Lung (tissue), 16 donors: ENCODE measurements around the gene ZNF675. TPM values are rescaled to one million over a fixed set of nuclear protein-coding genes. Genes with fewer than 3 reads are reported as not detected.
"Not testable (repeated sequence)": the region's sequence is repeated elsewhere in the genome, so short reads cannot be mapped to it uniquely, and the experiment has no call there.

Experiments
- ATAC-seq: fragments of 200-7000 bp; cut with Tn5 transposase; one replicate; pipeline ENCODE4 v1.9.1; 2020; ENCODE audit warnings: moderate number of reproducible peaks; ENCODE audit not compliant: insufficient read depth, low FRiP score
- DNase-seq, 3 donors: peaks; one replicate each; pipeline ENCODE4 v3.0.0-alpha.2; 2013 to 2017
- H3K27ac ChIP-seq, 2 donors: one replicate each; pipeline ENCODE4 v1.5.1; 2013; ENCODE audit warnings: mild to moderate bottlenecking in 2 of 2, moderate library complexity in 2 of 2, control low read depth in 1 of 2, inconsistent platforms in 1 of 2, low read depth in 1 of 2, low read length in 1 of 2
- H3K27me3 ChIP-seq, 3 donors: one replicate each; pipeline ENCODE4 v1.5.1; 2013; ENCODE audit warnings: low read length in 2 of 3; ENCODE audit not compliant: control insufficient read depth in 3 of 3, insufficient read depth in 3 of 3
- H3K36me3 ChIP-seq, 4 donors: one replicate each; pipeline ENCODE4 v1.5.1; 2013; ENCODE audit warnings: low read length in 4 of 4, mild to moderate bottlenecking in 1 of 4, moderate library complexity in 1 of 4; ENCODE audit not compliant: control insufficient read depth in 4 of 4, insufficient read depth in 4 of 4
- H3K4me1 ChIP-seq, 5 donors: one replicate each; pipeline ENCODE4 v1.5.1; 2013; ENCODE audit warnings: low read length in 5 of 5, mild to moderate bottlenecking in 2 of 5, moderate library complexity in 1 of 5; ENCODE audit not compliant: control insufficient read depth in 5 of 5, insufficient read depth in 5 of 5
- H3K4me3 ChIP-seq: one replicate; pipeline ENCODE4 v1.5.1; 2013; ENCODE audit warnings: mild to moderate bottlenecking, control low read depth, moderate library complexity
- H3K9ac ChIP-seq, 2 donors: one replicate each; pipeline ENCODE4 v1.5.1; 2013; ENCODE audit warnings: low read length in 2 of 2, control low read depth in 1 of 2; ENCODE audit not compliant: insufficient read depth in 1 of 2
- H3K9me3 ChIP-seq, 4 donors: one replicate each; pipeline ENCODE4 v1.5.1; 2013; ENCODE audit warnings: low read length in 3 of 4, mild to moderate bottlenecking in 1 of 4, moderate library complexity in 1 of 4; ENCODE audit not compliant: control insufficient read depth in 4 of 4, insufficient read depth in 3 of 4
- WGBS, 2 donors: extraction: QIAGEN DNeasy Blood & Tissue Kit; methylation state at CpG; one replicate each; pipeline ENCODE4 v1.1.7; 2013; 5-methylcytosine and 5-hydroxymethylcytosine counted together
- long read RNA-seq, 5 donors: transcript quantifications; one replicate each; lab custom pipeline, GENCODE V29; 2026
- polyA plus RNA-seq, 2 donors: library from polyadenylated mRNA; stranded (reverse); fragments of 200-250 nt; gene quantifications; one replicate each; pipeline ENCODE4 v1.2.1, GENCODE V29; 2013
- total RNA-seq, 2 donors: library from RNA; depleted of rRNA in 1 of 2; stranded (reverse); fragments of >200 nt in 1 of 2; gene quantifications; one replicate each; pipeline ENCODE4 v1.2.1, GENCODE V29; 2014 to 2021
- TF ChIP-seq, protein P1 (sequence below): IDR thresholded peaks from 2 replicates; pipeline ENCODE4 v1.5.1; 2012; ENCODE audit warnings: mild to moderate bottlenecking; ENCODE audit errors: control extremely low read depth, extremely low read depth
- donor health status: control.
- donor health status: control.
- donor health status: Bipolar disorder and iron deficiency.
- donor health status: healthy.
- donor health status: DM: yes; HTN: yes; CAD: no.

The ZNF675 gene
- total RNA-seq (10 to 100 TPM in 1 of 2 donors, 1 to 10 TPM in 1; 8.1 to 21.9 TPM), polyA plus RNA-seq (1 to 10 TPM; 3.0 to 3.7 TPM)
- long read RNA-seq, donor 1, full-length matches to known transcripts, result 8 of 15 reads
- long read RNA-seq, donor 1, partial matches to known transcripts, result 7 of 15 reads
- long read RNA-seq, donor 1, other reads (novel, unspliced or antisense), result 0 of 15 reads
- long read RNA-seq, donor 2, transcript ZNF675-201 (4 exons, 2,301 nt), result major isoform, 6 of 19 reads
- long read RNA-seq, donor 2, partial matches to known transcripts, result 11 of 19 reads
- long read RNA-seq, donor 2, other reads (novel, unspliced or antisense), result 0 of 19 reads
- long read RNA-seq, donor 3, full-length matches to known transcripts, result 7 of 2,039 reads
- long read RNA-seq, donor 3, partial matches to known transcripts, result 2,025 of 2,039 reads
- long read RNA-seq, donor 3, other reads (novel, unspliced or antisense), result 7 of 2,039 reads
- long read RNA-seq, donor 4, partial matches to known transcripts, result 2,512 of 2,513 reads
- long read RNA-seq, donor 4, other reads (novel, unspliced or antisense), result 0 of 2,513 reads
- long read RNA-seq, donor 5, full-length matches to known transcripts, result 15 of 15 reads
- long read RNA-seq, donor 5, partial matches to known transcripts, result 0 of 15 reads
- long read RNA-seq, donor 5, other reads (novel, unspliced or antisense), result 0 of 15 reads

DNA sequence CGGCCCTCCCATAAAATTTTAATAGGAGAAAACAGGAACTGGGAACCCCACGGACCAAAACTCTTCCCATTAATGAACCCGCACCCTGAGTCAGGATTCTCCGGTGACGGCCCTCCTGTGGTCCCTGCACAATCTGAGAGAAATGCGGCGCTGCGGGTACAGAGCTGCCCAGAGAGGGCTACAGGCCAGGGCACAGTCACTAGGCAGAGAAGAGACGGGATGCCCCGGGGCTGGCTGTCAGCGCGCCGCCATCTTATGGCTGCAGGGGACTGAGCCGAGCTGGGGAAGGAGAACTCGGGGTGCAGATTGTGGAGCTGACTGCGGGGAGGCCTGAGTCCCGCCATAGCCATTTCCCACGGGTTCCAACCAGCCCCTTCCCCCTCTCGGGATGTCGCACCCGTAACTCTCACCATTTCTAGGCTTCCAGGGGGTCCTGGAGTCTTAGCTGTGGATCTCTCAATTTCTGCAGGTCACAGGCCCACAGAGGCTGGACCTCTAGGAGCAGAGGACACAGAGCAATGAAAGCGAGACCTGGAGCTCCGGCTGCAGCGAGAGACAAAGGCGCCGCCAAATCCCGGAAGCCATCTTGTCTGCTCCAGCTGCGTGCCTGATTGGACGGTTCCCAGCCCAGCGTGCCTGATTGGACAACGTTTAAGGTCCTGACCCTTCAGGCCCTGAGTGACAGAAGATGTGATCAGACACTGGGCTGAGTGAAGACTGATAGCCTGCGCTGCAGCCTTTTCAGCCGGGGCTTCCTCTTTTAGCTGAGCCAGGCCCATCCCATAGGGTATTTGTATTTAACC is at the start of gene ZNF675:
TSS of gene ZNF675 (minus strand) at position 592 of the 803 bp plus-strand sequence. CDS start at position 413, 179 bp downstream.
- 0 to 1% methylated on average over 30 to 33 of the region's 33 CpGs for WGBS, 2 donors
- peak within 1 kb of the TSS; percentile 83 to 88 for H3K27ac ChIP-seq

DNA sequence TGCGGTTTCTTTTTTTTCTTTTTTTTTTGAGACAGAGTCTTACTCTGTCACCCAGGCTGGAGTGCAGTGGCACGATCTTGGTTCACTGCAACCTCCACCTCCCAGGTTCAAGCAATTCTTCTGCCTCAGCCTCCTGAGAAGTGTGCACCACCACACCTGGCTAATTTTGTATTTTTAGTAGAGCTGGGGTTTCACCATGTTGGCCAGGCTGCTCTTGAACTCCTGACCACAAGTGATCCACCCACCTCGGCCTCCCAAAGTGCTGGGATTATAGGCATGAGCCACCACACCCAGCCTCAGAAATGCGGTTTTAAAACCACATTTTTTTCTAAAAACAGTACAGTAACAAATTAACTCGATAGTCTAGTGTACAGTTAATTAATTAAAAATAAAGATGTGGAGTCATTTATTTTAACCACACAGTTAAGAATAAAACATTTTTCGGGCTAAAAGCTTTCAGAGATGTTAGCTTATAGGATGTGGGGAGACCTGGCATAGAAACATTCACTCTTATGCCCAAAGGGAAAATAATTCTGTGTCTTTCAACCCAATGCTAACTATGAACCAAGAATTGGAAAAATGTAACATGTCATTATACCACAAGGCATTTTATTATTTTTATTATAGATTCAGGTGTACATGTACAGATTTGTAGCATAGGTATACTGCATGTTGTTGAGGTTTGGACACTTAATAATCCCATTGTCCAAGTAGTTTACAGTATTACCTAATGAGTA is 43.9 kb upstream of the ZNF675 start:
- H3K27me3 ChIP-seq, H3K36me3 ChIP-seq, H3K9ac ChIP-seq, DNase-seq, H3K4me1 ChIP-seq, H3K4me3 ChIP-seq, H3K27ac ChIP-seq, H3K9me3 ChIP-seq, ATAC-seq: not testable (repeated sequence)
- 89 to 90% methylated on average over 6 of the region's 6 CpGs for WGBS, 2 donors

More for the DNA sequence above, at the start of gene ZNF675:
- H3K27me3 ChIP-seq, result no peaks in the 10 kb centered on the region
- DNase-seq (peak; percentile 94 to 97 (median 96)), ATAC-seq (peak; percentile 90)
- H3K4me1 ChIP-seq, result peaks cover 0 to 9% (median 0%) of the 10 kb centered on the region in 5 donors
- no peaks in the 10 kb centered on the region for H3K9me3 ChIP-seq
- H3K36me3 ChIP-seq, result peaks cover 0 to 7% (median under 1%) of the 10 kb centered on the region in 4 donors
- TF ChIP-seq, protein P1, sequence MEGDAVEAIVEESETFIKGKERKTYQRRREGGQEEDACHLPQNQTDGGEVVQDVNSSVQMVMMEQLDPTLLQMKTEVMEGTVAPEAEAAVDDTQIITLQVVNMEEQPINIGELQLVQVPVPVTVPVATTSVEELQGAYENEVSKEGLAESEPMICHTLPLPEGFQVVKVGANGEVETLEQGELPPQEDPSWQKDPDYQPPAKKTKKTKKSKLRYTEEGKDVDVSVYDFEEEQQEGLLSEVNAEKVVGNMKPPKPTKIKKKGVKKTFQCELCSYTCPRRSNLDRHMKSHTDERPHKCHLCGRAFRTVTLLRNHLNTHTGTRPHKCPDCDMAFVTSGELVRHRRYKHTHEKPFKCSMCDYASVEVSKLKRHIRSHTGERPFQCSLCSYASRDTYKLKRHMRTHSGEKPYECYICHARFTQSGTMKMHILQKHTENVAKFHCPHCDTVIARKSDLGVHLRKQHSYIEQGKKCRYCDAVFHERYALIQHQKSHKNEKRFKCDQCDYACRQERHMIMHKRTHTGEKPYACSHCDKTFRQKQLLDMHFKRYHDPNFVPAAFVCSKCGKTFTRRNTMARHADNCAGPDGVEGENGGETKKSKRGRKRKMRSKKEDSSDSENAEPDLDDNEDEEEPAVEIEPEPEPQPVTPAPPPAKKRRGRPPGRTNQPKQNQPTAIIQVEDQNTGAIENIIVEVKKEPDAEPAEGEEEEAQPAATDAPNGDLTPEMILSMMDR, result no peak
- peak within 1 kb of the TSS; percentile 58 for H3K4me3 ChIP-seq
- peak within 1 kb of the TSS; percentile 67 to 84 for H3K9ac ChIP-seq

DNA sequence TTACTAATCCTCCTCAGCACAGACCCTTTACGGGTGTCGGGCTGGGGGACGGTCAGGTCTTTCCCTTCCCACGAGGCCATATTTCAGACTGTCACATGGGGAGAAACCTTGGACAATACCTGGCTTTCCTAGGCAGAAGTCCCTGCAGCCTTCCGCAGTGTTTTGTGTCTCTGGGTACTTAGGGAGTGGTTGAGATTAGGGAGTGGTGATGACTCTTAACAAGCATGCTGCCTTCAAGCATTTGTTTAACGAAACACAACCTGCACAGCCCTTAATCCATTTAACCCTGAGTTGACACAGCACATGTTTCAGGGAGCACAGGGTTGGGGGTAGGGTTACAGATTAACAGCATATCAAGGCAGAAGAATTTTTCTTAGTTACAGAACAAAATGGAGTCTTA is 37.1 kb upstream of the ZNF675 start:
- WGBS, 2 donors, result 13 to 34% methylated on average over 2 to 3 of the region's 6 CpGs
- H3K9ac ChIP-seq, ATAC-seq, H3K4me1 ChIP-seq, H3K9me3 ChIP-seq, H3K4me3 ChIP-seq, H3K27me3 ChIP-seq, H3K36me3 ChIP-seq, DNase-seq, H3K27ac ChIP-seq: not testable (repeated sequence)

DNA sequence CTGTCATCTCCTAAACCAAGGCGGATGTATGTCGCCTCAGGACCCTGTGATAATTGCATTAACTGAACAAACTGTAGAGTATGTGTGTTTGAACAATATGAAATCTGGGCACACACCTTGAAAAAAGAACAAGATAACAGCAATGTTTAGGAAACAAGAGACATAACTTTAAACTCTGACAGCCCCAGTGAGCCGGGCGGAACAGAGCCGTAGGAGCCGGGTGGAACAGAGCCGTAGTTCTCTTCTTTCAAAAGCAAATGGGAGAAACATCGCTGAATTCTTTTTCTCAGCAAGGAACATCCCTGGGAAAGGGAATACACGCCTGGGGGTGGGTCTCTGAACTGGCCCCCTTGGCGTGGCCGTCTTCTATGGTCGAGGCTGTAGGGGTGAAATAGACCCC is 31.8 kb upstream of the ZNF675 start:
- Histone ChIP-seq H3K9me3 (peaks cover 0 to 2% (median 0%) of the 10 kb centered on the region in 4 donors), H3K36me3 (no peaks in the 10 kb centered on the region), H3K9ac (no peak overlapping the region), H3K4me1 (no peaks in the 10 kb centered on the region), H3K27me3 (no peaks in the 10 kb centered on the region), H3K27ac (no peak overlapping the region), H3K4me3 (no peak overlapping the region)
- 13 to 14% methylated on average over 12 of the region's 12 CpGs for WGBS, 2 donors
- DNase-seq, result no peak
- TF ChIP-seq, protein P1, result no peak
- no peak for ATAC-seq
